Testis (tissue), 2 donors: ENCODE data around the gene CACNA2D3.

Experiments
- POLR2A ChIP-seq: fragments of 450-650 bp; IDR thresholded peaks from one replicate; pipeline ENCODE4 v1.6.1; 2017; ENCODE audit warnings: antibody characterized with exemption, mild to moderate bottlenecking, moderate library complexity
- TF ChIP-seq, protein P1 (sequence below), 3 experiments: fragments of 450-650 bp in 2 of 3; fragments of 200-600 bp in 1 of 3; sonication (generic) in 1 of 3; IDR thresholded peaks; one replicate each; pipeline ENCODE4 v1.5.1; 2016 to 2019; ENCODE audit warnings: antibody characterized with exemption in 3 of 3, mild to moderate bottlenecking in 2 of 3, moderate library complexity in 1 of 3

DNA sequence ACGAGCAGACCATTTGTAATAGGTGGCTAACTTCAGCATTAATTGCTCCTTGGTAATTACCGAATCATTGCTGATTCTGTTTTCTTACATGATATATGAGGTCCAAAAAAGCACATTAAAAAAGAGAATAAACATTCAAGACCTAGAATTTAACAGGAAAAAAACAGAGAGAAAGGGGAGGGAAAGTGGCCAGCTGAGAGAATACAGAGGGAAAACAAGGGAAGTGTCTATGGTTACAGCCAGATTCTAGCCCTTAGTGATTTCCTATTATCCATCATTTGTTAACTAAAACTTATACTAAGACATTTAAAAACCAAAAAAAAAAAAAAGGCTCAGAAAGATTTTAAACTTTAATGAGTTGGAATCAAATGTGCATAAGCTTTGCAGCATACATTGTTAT is 636.8 kb downstream of the CACNA2D3 start:
- TF ChIP-seq, protein P1, sequence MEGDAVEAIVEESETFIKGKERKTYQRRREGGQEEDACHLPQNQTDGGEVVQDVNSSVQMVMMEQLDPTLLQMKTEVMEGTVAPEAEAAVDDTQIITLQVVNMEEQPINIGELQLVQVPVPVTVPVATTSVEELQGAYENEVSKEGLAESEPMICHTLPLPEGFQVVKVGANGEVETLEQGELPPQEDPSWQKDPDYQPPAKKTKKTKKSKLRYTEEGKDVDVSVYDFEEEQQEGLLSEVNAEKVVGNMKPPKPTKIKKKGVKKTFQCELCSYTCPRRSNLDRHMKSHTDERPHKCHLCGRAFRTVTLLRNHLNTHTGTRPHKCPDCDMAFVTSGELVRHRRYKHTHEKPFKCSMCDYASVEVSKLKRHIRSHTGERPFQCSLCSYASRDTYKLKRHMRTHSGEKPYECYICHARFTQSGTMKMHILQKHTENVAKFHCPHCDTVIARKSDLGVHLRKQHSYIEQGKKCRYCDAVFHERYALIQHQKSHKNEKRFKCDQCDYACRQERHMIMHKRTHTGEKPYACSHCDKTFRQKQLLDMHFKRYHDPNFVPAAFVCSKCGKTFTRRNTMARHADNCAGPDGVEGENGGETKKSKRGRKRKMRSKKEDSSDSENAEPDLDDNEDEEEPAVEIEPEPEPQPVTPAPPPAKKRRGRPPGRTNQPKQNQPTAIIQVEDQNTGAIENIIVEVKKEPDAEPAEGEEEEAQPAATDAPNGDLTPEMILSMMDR (IDR thresholded peaks at IDR 0.05) = no peak
- no peak for TF ChIP-seq POLR2A
